Testis (tissue), 3 donors: ENCODE measurements around the gene BHLHE41. TPM values are rescaled to one million over a fixed set of nuclear protein-coding genes. Genes with fewer than 3 reads are reported as not detected.

Experiments
- DNase-seq: peaks from one replicate; pipeline ENCODE4 v3.0.0-alpha.2; 2019
- H3K27ac ChIP-seq, 2 donors: fragments of 200-600 bp; sonication (generic); one replicate each; pipeline ENCODE4 v1.5.1; 2019
- H3K27me3 ChIP-seq: fragments of 200-600 bp; sonication (generic); one replicate; pipeline ENCODE4 v1.5.1; 2019
- H3K36me3 ChIP-seq: fragments of 200-600 bp; sonication (generic); one replicate; pipeline ENCODE4 v1.5.1; 2017; ENCODE audit warnings: low read depth; ENCODE audit errors: missing control alignments
- H3K4me1 ChIP-seq: fragments of 200-600 bp; sonication (generic); one replicate; pipeline ENCODE4 v1.5.1; 2019
- H3K4me3 ChIP-seq, 2 donors: fragments of 200-600 bp; sonication (generic); one replicate each; pipeline ENCODE4 v1.5.1; 2017 to 2019
- H3K9me3 ChIP-seq: fragments of 200-600 bp; sonication (generic); one replicate; pipeline ENCODE4 v1.5.1; 2017
- CTCF ChIP-seq, 3 experiments: fragments of 450-650 bp in 2 of 3; fragments of 200-600 bp in 1 of 3; sonication (generic) in 1 of 3; IDR thresholded peaks; one replicate each; pipeline ENCODE4 v1.5.1; 2016 to 2019; ENCODE audit warnings: antibody characterized with exemption in 3 of 3, mild to moderate bottlenecking in 2 of 3, moderate library complexity in 1 of 3
- POLR2A ChIP-seq: fragments of 450-650 bp; IDR thresholded peaks from one replicate; pipeline ENCODE4 v1.6.1; 2017; ENCODE audit warnings: antibody characterized with exemption, mild to moderate bottlenecking, moderate library complexity
- WGBS, 2 donors: methylation state at CpG; one replicate each; pipeline ENCODE4 v1.1.5; 2018; 5-methylcytosine and 5-hydroxymethylcytosine counted together
- intact Hi-C: fragments of 100-400 bp; cut with DNase I; formaldehyde crosslinking; loops from one replicate; pipeline ENCODE4 v1.15.1; 2023; ENCODE audit warnings: low total_unique reads
- polyA plus RNA-seq: library from polyadenylated mRNA; stranded (reverse); fragments of 350-450 nt; fragmentation: Illumina TruSeq; extraction: RNeasy Lipid Tissue Mini Kit (QIAGEN cat#74804); gene quantifications from one replicate; pipeline ENCODE4 v1.2.3, GENCODE V29; 2014; ENCODE audit warnings: low read depth, low replicate concordance; ENCODE audit not compliant: insufficient read depth
- total RNA-seq, 2 donors: library from RNA; depleted of rRNA; stranded (reverse); fragments of >200 nt; gene quantifications; one replicate each; pipeline ENCODE4 v1.2.3, GENCODE V29; 2016

BHLHE41 gene
- total and polyA plus RNA-seq, 3 donors from 2014 or later = 10.0 to 23.8 (median 13.9) TPM

GRCh38 chr12:26122061-26122680, 2.7 kb downstream of the BHLHE41 start:
- no peak for DNase-seq
- intact Hi-C loops = no loop called here
- Histone ChIP-seq H3K9me3 (no peaks in the 10 kb centered on the region), H3K36me3 (no peaks in the 10 kb centered on the region), H3K4me1 (peaks cover 19% of the 10 kb centered on the region), H3K27ac (peak overlapping the region; percentile 90 to 93), H3K27me3 (no peaks in the 10 kb centered on the region), H3K4me3 (peak overlapping the region; percentile 73 to 82)
- WGBS, 2 donors = 0 to 1% methylated on average over 10 to 70 of the region's 88 CpGs
- TF ChIP-seq CTCF (IDR thresholded peaks at IDR 0.05) (no peak), POLR2A (no peak)

GRCh38 chr12:26121323-26122060, 3.3 kb downstream of the BHLHE41 start:
- Histone ChIP-seq H3K4me1 (peaks cover 15% of the 10 kb centered on the region), H3K36me3 (no peaks in the 10 kb centered on the region), H3K9me3 (no peaks in the 10 kb centered on the region), H3K4me3 (peak overlapping the region; percentile 73 to 82), H3K27me3 (no peaks in the 10 kb centered on the region), H3K27ac (peak overlapping the region; percentile 74 to 93)
- 27 to 34% methylated on average over 15 of the region's 15 CpGs for WGBS, 2 donors
- intact Hi-C loops = no loop called here
- DNase-seq = no peak
- TF ChIP-seq CTCF (IDR thresholded peaks at IDR 0.05) (no peak), POLR2A (no peak)

GRCh38 chr12:26120561-26121274, 4.1 kb downstream of the BHLHE41 start:
- TF ChIP-seq POLR2A = no peak
- TF ChIP-seq CTCF (IDR thresholded peaks at IDR 0.05) = no peak
- WGBS, 2 donors = 40 to 44% methylated on average over 4 of the region's 4 CpGs
- Histone ChIP-seq H3K9me3 (no peaks in the 10 kb centered on the region), H3K27me3 (no peaks in the 10 kb centered on the region), H3K4me3 (no peak overlapping the region), H3K36me3 (no peaks in the 10 kb centered on the region), H3K27ac (peak overlapping the region; percentile 14 to 93), H3K4me1 (peaks cover 17% of the 10 kb centered on the region)
- intact Hi-C loops = no loop called here
- DNase-seq = no peak

- TF ChIP-seq POLR2A = no peak
- peak; percentile 22 to 50 (median 47) for TF ChIP-seq CTCF (IDR thresholded peaks at IDR 0.05)
- no peaks in the 10 kb centered on the region for H3K9me3 ChIP-seq
- intact Hi-C loops = no loop called here
- H3K4me1 ChIP-seq = peaks cover 29% of the 10 kb centered on the region
- no peaks in the 10 kb centered on the region for H3K27me3 ChIP-seq
- no peaks in the 10 kb centered on the region for H3K36me3 ChIP-seq
- no peak overlapping the region for H3K4me3 ChIP-seq
- peak overlapping the region; percentile 4 to 52 for H3K27ac ChIP-seq
- peak; percentile 59 for DNase-seq
- 26 to 36% methylated on average over 2 of the region's 2 CpGs for WGBS, 2 donors
These were observed 5.3 kb downstream of the BHLHE41 start for GRCh38 chr12:26119391-26119989.
